Cardiac muscle cell (in vitro differentiated cells and primary cell): Measurements from ENCODE around the gene COL26A1. TPM values are rescaled to one million over a fixed set of nuclear protein-coding genes. Genes with fewer than 3 reads are reported as not detected.

Experiments
- DNase-seq, 2 donors: peaks; one replicate each; pipeline versions ENCODE4 v3.0.0 to v3.0.0-alpha.2; 2010 to 2017; ENCODE audit warnings: low read depth in 1 of 2, low spot score in 1 of 2
- H3K27ac ChIP-seq: fragments of 200-600 bp; sonication (generic); 2 replicates; pipeline ENCODE4 v1.5.1; 2016
- H3K27me3 ChIP-seq: fragments of 200-600 bp; sonication (generic); 2 replicates; pipeline ENCODE4 v1.6.0; 2016; ENCODE audit warnings: control low read depth
- H3K36me3 ChIP-seq: fragments of 200-600 bp; sonication (generic); 2 replicates; pipeline ENCODE4 v1.5.1; 2016; ENCODE audit warnings: control low read depth
- H3K4me1 ChIP-seq: fragments of 200-600 bp; sonication (generic); 2 replicates; pipeline ENCODE4 v1.8.1; 2017; ENCODE audit warnings: low read depth, mild to moderate bottlenecking, mixed run types
- H3K4me3 ChIP-seq: fragments of 200-600 bp; sonication (generic); 2 replicates; pipeline ENCODE4 v1.5.1; 2016; ENCODE audit warnings: mild to moderate bottlenecking
- H3K9me3 ChIP-seq: fragments of 200-600 bp; sonication (generic); 2 replicates; pipeline ENCODE4 v1.5.1; 2017; ENCODE audit warnings: low read depth, mild to moderate bottlenecking, control low read depth
- polyA plus RNA-seq: library from polyadenylated mRNA; unstranded; fragments of >200 nt; fragmentation: Nextera tagmentation; extraction: Ambion mirVana; gene quantifications from 2 replicates; pipeline ENCODE4 v1.2.1, GENCODE V29; 2016
- total RNA-seq: library from RNA; depleted of rRNA; stranded (reverse); fragments of >200 nt; gene quantifications from 2 replicates; pipeline ENCODE4 v1.2.3, GENCODE V29; 2016
- TF ChIP-seq, protein P1 (sequence below): IDR thresholded peaks from 2 replicates; pipeline ENCODE4 v1.5.1; 2012; ENCODE audit warnings: low read depth, mild to moderate bottlenecking, low read length

The COL26A1 gene
- total and polyA plus RNA-seq, 2 experiments from 2014 or later = 12.5 to 44.8 TPM

GRCh38 chr7:101507327-101507726 is 144.7 kb downstream of the COL26A1 start:
- Histone ChIP-seq H3K9me3 (no peaks in the 10 kb centered on the region), H3K36me3 (no peaks in the 10 kb centered on the region), H3K4me1 (no peaks in the 10 kb centered on the region), H3K27me3 (no peaks in the 10 kb centered on the region), H3K27ac (no peak overlapping the region), H3K4me3 (no peak overlapping the region)
- TF ChIP-seq, protein P1, sequence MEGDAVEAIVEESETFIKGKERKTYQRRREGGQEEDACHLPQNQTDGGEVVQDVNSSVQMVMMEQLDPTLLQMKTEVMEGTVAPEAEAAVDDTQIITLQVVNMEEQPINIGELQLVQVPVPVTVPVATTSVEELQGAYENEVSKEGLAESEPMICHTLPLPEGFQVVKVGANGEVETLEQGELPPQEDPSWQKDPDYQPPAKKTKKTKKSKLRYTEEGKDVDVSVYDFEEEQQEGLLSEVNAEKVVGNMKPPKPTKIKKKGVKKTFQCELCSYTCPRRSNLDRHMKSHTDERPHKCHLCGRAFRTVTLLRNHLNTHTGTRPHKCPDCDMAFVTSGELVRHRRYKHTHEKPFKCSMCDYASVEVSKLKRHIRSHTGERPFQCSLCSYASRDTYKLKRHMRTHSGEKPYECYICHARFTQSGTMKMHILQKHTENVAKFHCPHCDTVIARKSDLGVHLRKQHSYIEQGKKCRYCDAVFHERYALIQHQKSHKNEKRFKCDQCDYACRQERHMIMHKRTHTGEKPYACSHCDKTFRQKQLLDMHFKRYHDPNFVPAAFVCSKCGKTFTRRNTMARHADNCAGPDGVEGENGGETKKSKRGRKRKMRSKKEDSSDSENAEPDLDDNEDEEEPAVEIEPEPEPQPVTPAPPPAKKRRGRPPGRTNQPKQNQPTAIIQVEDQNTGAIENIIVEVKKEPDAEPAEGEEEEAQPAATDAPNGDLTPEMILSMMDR = no peak
- no peak for DNase-seq

DNA sequence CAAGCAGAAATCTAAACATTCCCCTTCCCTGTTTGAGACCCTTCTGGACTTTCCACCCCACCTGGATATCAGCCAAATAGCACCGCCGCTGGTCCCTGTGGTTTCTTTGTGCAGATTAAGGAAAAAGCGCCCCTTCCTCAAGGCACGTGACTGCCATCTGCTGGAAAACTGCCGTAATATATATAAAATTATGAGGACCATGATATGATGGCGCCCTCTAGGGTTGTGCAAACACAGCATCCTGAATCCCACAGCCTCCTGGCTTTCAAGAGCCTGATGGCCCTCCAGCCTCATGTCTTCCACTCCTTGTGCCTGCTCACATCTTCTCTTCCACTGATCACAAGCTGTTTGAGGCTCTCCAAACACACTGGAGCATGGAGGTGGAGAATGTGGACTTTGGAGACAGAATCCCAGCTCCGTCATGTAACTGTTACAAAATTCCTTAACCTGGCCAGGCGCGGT is 145.1 kb downstream of the COL26A1 start:
- no peak overlapping the region for H3K4me3 ChIP-seq
- H3K9me3 ChIP-seq = no peaks in the 10 kb centered on the region
- H3K27ac ChIP-seq = no peak overlapping the region
- H3K27me3 ChIP-seq = no peaks in the 10 kb centered on the region
- H3K4me1 ChIP-seq = no peaks in the 10 kb centered on the region
- DNase-seq = peak; percentile 63 to 77
- no peaks in the 10 kb centered on the region for H3K36me3 ChIP-seq
- TF ChIP-seq, protein P1 = peak; percentile 71

- H3K4me1 ChIP-seq = no peaks in the 10 kb centered on the region
- no peaks in the 10 kb centered on the region for H3K27me3 ChIP-seq
- no peak overlapping the region for H3K4me3 ChIP-seq
- H3K27ac ChIP-seq = no peak overlapping the region
- TF ChIP-seq, protein P1 = no peak
- DNase-seq = no peak
- no peaks in the 10 kb centered on the region for H3K36me3 ChIP-seq
- H3K9me3 ChIP-seq = no peaks in the 10 kb centered on the region
Observed at GRCh38 chr7:101510297-101510696, 147.6 kb downstream of the COL26A1 start.

DNA sequence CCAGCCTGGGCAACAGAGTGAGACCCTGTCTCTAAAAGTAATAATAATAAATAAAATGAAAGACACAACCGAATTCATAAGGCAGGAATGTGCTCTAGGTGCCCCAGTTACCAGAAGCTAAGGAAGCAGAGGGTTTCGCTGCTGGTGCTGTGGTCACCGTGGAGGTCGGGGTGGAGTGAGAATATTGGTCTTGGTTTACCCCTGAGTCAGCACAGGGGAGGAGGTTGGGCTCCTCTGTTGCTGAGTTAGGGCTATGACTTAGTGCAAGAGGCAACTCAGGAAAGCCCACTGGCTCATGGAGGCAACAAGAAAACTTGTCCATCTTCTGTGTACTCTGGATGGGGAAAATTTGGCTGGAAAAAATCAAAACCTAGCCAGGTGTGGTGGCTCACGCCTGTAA is 149.3 kb downstream of the COL26A1 start:
- no peaks in the 10 kb centered on the region for H3K36me3 ChIP-seq
- no peak overlapping the region for H3K27ac ChIP-seq
- no peaks in the 10 kb centered on the region for H3K4me1 ChIP-seq
- no peaks in the 10 kb centered on the region for H3K9me3 ChIP-seq
- TF ChIP-seq, protein P1 = no peak
- no peaks in the 10 kb centered on the region for H3K27me3 ChIP-seq
- H3K4me3 ChIP-seq = no peak overlapping the region
- DNase-seq = no peak

DNA sequence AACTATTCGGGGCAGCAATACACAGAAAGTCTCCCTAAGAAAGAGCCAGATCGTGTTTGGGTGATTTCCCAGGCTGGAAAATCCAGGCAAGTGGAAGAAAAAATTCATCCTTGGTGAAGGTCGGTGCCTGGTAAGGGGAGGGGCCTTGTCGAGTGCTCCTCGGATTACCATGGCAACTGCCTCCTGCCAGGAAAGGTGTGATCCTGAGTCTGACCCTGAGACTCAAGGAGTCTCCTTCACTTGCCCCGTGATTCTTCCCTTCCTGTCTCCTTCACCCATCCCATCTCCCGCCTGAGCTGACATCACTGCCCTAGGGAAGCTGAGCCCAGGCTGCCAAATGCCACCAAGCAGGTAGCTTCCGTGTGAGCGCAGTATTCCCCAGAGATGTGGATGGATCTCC is 154.2 kb downstream of the COL26A1 start:
- Histone ChIP-seq H3K27ac (no peak overlapping the region), H3K27me3 (no peaks in the 10 kb centered on the region), H3K36me3 (no peaks in the 10 kb centered on the region), H3K9me3 (no peaks in the 10 kb centered on the region), H3K4me3 (no peak overlapping the region), H3K4me1 (no peaks in the 10 kb centered on the region)
- TF ChIP-seq, protein P1 = no peak
- DNase-seq = no peak

GRCh38 chr7:101517304-101517703 is 154.6 kb downstream of the COL26A1 start:
- no peak overlapping the region for H3K27ac ChIP-seq
- H3K36me3 ChIP-seq = no peaks in the 10 kb centered on the region
- H3K9me3 ChIP-seq = no peaks in the 10 kb centered on the region
- TF ChIP-seq, protein P1 = no peak
- no peaks in the 10 kb centered on the region for H3K27me3 ChIP-seq
- no peak for DNase-seq
- H3K4me3 ChIP-seq = no peak overlapping the region
- H3K4me1 ChIP-seq = no peaks in the 10 kb centered on the region
